Endothelial cell of umbilical vein (primary cell): ENCODE data around the gene PNKD.

ENCODE experiments used
- CTCF ChIP-seq, 2 donors: IDR thresholded peaks; 1 replicate in 1 of 2; 2 replicates in 1 of 2; pipeline ENCODE4 v1.5.1; 2011; ENCODE audit warnings: low read length in 2 of 2, mild to moderate bottlenecking in 2 of 2, moderate library complexity in 2 of 2, control low read depth in 1 of 2, inconsistent platforms in 1 of 2, low read depth in 1 of 2; ENCODE audit not compliant: insufficient read depth in 1 of 2; ENCODE audit errors: extremely low read depth in 1 of 2
- EZH2 ChIP-seq: IDR thresholded peaks from 2 replicates; pipeline ENCODE4 v1.6.1; 2012; ENCODE audit warnings: borderline replicate concordance, low read depth, mild to moderate bottlenecking, moderate library complexity, low read length, inconsistent platforms; ENCODE audit not compliant: severe bottlenecking
- JUN ChIP-seq: IDR thresholded peaks from 2 replicates; pipeline ENCODE4 v1.6.1; 2011; ENCODE audit warnings: borderline replicate concordance, low read depth; ENCODE audit not compliant: insufficient read length, insufficient read depth
- POLR2A ChIP-seq: IDR thresholded peaks from 2 replicates; pipeline ENCODE4 v1.6.1; 2012; ENCODE audit warnings: low read depth, mild to moderate bottlenecking, control low read depth, low read length

GRCh38 chr2:218274586-218274985, 4.3 kb downstream of the PNKD start:
- no peak for TF ChIP-seq EZH2
- TF ChIP-seq POLR2A = no peak
- no peak for TF ChIP-seq JUN
- no peak for TF ChIP-seq CTCF (IDR thresholded peaks at IDR 0.05; ENCODE audit: extremely low read depth in 1 of 2, insufficient read depth in 1 of 2, low read depth in 1 of 2, low read length in 2 of 2)
